ENCODE measurements around the gene GLRA2. TPM values are rescaled to one million over a fixed set of nuclear protein-coding genes. Genes with fewer than 3 reads are reported as not detected.

The GLRA2 gene
- total RNA-seq, 1 donor = not detected

DNA sequence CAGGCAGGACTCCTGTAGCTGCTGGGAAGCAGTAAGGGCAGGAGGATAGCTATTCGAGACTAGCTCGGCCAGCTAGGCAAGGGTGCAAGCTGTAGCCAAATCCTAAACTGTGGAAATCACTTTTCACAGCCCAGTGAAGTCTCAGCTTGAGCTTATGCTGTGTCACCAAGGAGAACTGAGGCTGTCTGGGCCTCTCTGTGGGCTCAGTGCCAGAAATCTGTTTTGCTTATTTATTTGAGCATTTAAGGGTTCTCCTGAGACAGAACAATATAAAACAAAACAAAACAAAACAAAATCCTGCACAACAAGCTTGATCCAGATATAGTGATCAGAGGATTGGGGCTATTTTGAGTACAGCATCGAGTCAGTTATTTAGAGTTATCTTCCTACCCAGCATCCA lies 246.1 kb downstream of the GLRA2 start:
- Histone ChIP-seq H3K4me1 (ENCODE audit: insufficient read depth, low read length) (peaks cover 21% of the 10 kb centered on the region), H3K27me3 (ENCODE audit: insufficient read depth, low read length) (no peaks in the 10 kb centered on the region), H3K4me2 (ENCODE audit: insufficient read depth, low read length) (no peak overlapping the region), H3K27ac (ENCODE audit: low read depth, low read length) (no peak overlapping the region), H4K20me1 (ENCODE audit: insufficient read depth, low read length) (no peaks in the 10 kb centered on the region), H3K4me3 (ENCODE audit: insufficient read depth, low read length) (no peak overlapping the region), H2AFZ (ENCODE audit: low read length) (no peak overlapping the region), H3K9me3 (ENCODE audit: low read depth, low read length) (no peaks in the 10 kb centered on the region), H3K79me2 (ENCODE audit: insufficient read depth, low read length) (no peaks in the 10 kb centered on the region), H3K36me3 (ENCODE audit: insufficient read depth, low read length) (no peaks in the 10 kb centered on the region)
- TF ChIP-seq, protein P1, sequence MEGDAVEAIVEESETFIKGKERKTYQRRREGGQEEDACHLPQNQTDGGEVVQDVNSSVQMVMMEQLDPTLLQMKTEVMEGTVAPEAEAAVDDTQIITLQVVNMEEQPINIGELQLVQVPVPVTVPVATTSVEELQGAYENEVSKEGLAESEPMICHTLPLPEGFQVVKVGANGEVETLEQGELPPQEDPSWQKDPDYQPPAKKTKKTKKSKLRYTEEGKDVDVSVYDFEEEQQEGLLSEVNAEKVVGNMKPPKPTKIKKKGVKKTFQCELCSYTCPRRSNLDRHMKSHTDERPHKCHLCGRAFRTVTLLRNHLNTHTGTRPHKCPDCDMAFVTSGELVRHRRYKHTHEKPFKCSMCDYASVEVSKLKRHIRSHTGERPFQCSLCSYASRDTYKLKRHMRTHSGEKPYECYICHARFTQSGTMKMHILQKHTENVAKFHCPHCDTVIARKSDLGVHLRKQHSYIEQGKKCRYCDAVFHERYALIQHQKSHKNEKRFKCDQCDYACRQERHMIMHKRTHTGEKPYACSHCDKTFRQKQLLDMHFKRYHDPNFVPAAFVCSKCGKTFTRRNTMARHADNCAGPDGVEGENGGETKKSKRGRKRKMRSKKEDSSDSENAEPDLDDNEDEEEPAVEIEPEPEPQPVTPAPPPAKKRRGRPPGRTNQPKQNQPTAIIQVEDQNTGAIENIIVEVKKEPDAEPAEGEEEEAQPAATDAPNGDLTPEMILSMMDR (IDR thresholded peaks at IDR 0.05; ENCODE audit: extremely low read depth, low read depth, low read length) = no peak
- no peak for DNase-seq (ENCODE audit: insufficient read length, low spot score, missing footprints)

GRCh38 chrX:14776901-14777300 lies 247.6 kb downstream of the GLRA2 start:
- Histone ChIP-seq H3K4me3 (ENCODE audit: insufficient read depth, low read length) (peak overlapping the region; percentile 19), H3K27me3 (ENCODE audit: insufficient read depth, low read length) (no peaks in the 10 kb centered on the region), H3K79me2 (ENCODE audit: insufficient read depth, low read length) (no peaks in the 10 kb centered on the region), H3K27ac (ENCODE audit: low read depth, low read length) (no peak overlapping the region), H4K20me1 (ENCODE audit: insufficient read depth, low read length) (no peaks in the 10 kb centered on the region), H3K4me2 (ENCODE audit: insufficient read depth, low read length) (peak overlapping the region; percentile 41), H3K36me3 (ENCODE audit: insufficient read depth, low read length) (no peaks in the 10 kb centered on the region), H3K9me3 (ENCODE audit: low read depth, low read length) (no peaks in the 10 kb centered on the region), H2AFZ (ENCODE audit: low read length) (no peak overlapping the region), H3K4me1 (ENCODE audit: insufficient read depth, low read length) (peaks cover 21% of the 10 kb centered on the region)
- no peak for DNase-seq (ENCODE audit: insufficient read length, low spot score, missing footprints)
- TF ChIP-seq, protein P1 (IDR thresholded peaks at IDR 0.05; ENCODE audit: extremely low read depth, low read depth, low read length) = no peak

DNA sequence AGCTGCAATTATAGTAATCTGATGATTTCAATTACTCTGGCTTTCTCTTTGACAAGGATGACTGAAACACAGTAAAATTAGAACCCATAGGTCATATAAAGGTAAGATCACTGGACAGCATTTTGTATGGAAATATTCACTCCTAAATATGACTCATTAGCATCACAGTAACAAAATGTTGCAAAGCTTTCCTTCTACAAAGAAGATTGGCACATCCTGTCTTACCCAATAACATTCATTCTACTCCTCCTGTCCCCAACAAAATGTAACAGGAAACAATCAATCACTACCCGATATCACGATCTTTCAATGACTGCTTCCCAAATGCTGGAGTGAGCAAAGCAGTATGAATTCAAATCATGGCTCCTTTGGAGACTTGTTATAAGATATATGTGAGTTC lies 248.2 kb downstream of the GLRA2 start:
- H4K20me1 ChIP-seq (ENCODE audit: insufficient read depth, low read length) = no peaks in the 10 kb centered on the region
- H2AFZ ChIP-seq (ENCODE audit: low read length) = no peak overlapping the region
- H3K4me2 ChIP-seq (ENCODE audit: insufficient read depth, low read length) = peak overlapping the region; percentile 63
- DNase-seq (ENCODE audit: insufficient read length, low spot score, missing footprints) = peak; percentile 69
- H3K79me2 ChIP-seq (ENCODE audit: insufficient read depth, low read length) = no peaks in the 10 kb centered on the region
- TF ChIP-seq, protein P1 (IDR thresholded peaks at IDR 0.05; ENCODE audit: extremely low read depth, low read depth, low read length) = no peak
- no peaks in the 10 kb centered on the region for H3K9me3 ChIP-seq (ENCODE audit: low read depth, low read length)
- no peaks in the 10 kb centered on the region for H3K27me3 ChIP-seq (ENCODE audit: insufficient read depth, low read length)
- H3K4me1 ChIP-seq (ENCODE audit: insufficient read depth, low read length) = peaks cover 21% of the 10 kb centered on the region
- H3K36me3 ChIP-seq (ENCODE audit: insufficient read depth, low read length) = no peaks in the 10 kb centered on the region
- H3K27ac ChIP-seq (ENCODE audit: low read depth, low read length) = no peak overlapping the region
- H3K4me3 ChIP-seq (ENCODE audit: insufficient read depth, low read length) = no peak overlapping the region

GRCh38 chrX:14779580-14779979 lies 250.2 kb downstream of the GLRA2 start:
- H3K27me3 ChIP-seq (ENCODE audit: insufficient read depth, low read length) = no peaks in the 10 kb centered on the region
- no peaks in the 10 kb centered on the region for H3K79me2 ChIP-seq (ENCODE audit: insufficient read depth, low read length)
- H4K20me1 ChIP-seq (ENCODE audit: insufficient read depth, low read length) = no peaks in the 10 kb centered on the region
- H3K9me3 ChIP-seq (ENCODE audit: low read depth, low read length) = no peaks in the 10 kb centered on the region
- H3K4me2 ChIP-seq (ENCODE audit: insufficient read depth, low read length) = no peak overlapping the region
- no peak overlapping the region for H2AFZ ChIP-seq (ENCODE audit: low read length)
- H3K4me1 ChIP-seq (ENCODE audit: insufficient read depth, low read length) = peaks cover 21% of the 10 kb centered on the region
- TF ChIP-seq, protein P1 (IDR thresholded peaks at IDR 0.05; ENCODE audit: extremely low read depth, low read depth, low read length) = no peak
- no peak overlapping the region for H3K27ac ChIP-seq (ENCODE audit: low read depth, low read length)
- H3K36me3 ChIP-seq (ENCODE audit: insufficient read depth, low read length) = no peaks in the 10 kb centered on the region
- no peak overlapping the region for H3K4me3 ChIP-seq (ENCODE audit: insufficient read depth, low read length)
- DNase-seq (ENCODE audit: insufficient read length, low spot score, missing footprints) = no peak
